ENCODE data around the gene C22orf39. TPM values are rescaled to one million over a fixed set of nuclear protein-coding genes. Genes with fewer than 3 reads are reported as not detected.

Gene C22orf39
- total RNA-seq, 1 donor from 2014 or later, result 36.4 TPM

DNA sequence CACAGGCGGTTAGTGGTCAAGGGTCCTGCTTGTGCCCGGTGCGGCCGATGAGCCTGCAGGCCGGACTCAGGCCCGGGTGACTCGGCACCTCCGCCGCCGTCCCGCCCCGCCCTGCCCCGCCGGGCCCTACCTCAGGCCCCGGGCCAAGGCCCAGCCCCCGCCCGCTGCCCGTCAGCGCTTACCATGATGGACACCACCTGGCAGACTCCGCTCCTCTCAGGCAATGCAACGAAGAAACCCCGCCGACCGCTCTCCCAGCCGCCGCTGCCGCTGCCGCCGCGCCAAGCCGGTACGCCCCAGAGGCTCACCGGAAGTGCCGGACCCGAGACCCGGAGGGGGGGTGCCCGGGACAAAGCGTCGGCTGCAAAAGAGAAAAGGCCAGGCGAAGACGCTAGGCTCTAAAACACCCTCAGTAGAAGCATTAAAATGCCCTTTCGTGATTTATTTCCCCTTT lies 31.4 kb upstream of the C22orf39 start, which contains the start of gene UFD1:
UFD1 (minus strand) TSS at position 293 of the 454 bp plus-strand sequence; CDS start at position 185, 108 bp downstream.
- peaks cover 28% of the 10 kb centered on the region for H3K4me1 ChIP-seq
- H3K4me3 ChIP-seq, result peak within 1 kb of the TSS; percentile 98
- ATAC-seq, result peak; percentile 85 to 89
- peak; percentile 88 for DNase-seq
- peaks cover 17% of the 10 kb centered on the region for H3K36me3 ChIP-seq
- H3K9me3 ChIP-seq, result no peaks in the 10 kb centered on the region
- intact Hi-C loops (cut with DNase I), result no loop called here
- peak within 1 kb of the TSS; percentile 99 for H3K27ac ChIP-seq
- TF ChIP-seq, protein P1, sequence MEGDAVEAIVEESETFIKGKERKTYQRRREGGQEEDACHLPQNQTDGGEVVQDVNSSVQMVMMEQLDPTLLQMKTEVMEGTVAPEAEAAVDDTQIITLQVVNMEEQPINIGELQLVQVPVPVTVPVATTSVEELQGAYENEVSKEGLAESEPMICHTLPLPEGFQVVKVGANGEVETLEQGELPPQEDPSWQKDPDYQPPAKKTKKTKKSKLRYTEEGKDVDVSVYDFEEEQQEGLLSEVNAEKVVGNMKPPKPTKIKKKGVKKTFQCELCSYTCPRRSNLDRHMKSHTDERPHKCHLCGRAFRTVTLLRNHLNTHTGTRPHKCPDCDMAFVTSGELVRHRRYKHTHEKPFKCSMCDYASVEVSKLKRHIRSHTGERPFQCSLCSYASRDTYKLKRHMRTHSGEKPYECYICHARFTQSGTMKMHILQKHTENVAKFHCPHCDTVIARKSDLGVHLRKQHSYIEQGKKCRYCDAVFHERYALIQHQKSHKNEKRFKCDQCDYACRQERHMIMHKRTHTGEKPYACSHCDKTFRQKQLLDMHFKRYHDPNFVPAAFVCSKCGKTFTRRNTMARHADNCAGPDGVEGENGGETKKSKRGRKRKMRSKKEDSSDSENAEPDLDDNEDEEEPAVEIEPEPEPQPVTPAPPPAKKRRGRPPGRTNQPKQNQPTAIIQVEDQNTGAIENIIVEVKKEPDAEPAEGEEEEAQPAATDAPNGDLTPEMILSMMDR (IDR thresholded peaks at IDR 0.05), result no peak
- no peaks in the 10 kb centered on the region for H3K27me3 ChIP-seq (ENCODE audit: low read depth)

DNA sequence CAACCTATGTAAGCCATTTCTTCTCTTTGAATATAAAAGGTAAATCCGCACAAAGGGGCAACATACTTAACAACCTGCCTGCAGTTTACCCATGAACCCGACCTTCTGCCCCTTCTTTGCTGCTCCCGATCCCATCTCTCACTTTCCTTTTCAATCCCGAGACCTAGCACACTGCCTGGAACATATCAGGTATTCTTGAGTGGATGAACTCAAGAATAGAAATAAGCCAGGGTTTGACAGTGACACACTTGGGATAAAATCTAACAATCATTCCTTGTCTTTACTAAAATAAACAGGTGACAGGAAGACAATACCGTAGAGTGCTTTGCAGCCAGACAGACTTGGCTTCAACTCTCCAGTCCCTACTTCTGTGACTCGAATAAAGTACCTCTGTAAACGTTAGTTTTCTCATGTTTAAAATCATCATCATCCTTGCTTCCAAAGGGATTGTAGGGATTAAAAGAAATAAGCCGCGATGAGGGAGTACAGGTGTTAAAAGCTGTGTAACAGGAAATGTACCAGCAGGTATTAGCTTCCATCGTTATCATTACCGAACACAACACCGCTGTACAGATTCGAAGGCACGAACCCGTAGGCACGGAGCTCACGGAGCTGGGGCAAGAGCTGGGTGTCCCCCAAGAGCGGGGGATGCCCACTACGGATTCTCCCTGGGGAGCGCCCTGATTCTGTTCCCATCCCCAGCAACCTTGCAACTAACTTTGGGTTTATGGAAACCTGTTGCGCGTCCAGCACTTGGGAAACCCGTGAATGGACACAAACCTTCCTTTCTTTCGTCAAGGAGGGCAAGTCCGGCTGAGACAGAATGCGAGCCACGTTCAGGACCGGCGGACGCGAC lies 30.8 kb upstream of the C22orf39 start:
- peaks cover 23% of the 10 kb centered on the region for H3K36me3 ChIP-seq
- no peak for DNase-seq
- H3K27me3 ChIP-seq (ENCODE audit: low read depth), result no peaks in the 10 kb centered on the region
- TF ChIP-seq, protein P1 (IDR thresholded peaks at IDR 0.05), result no peak
- H3K4me1 ChIP-seq, result peaks cover 28% of the 10 kb centered on the region
- peak overlapping the region; percentile 98 for H3K4me3 ChIP-seq
- intact Hi-C loops (cut with DNase I), result no loop called here
- H3K9me3 ChIP-seq, result no peaks in the 10 kb centered on the region
- no peak for ATAC-seq
- H3K27ac ChIP-seq, result peak overlapping the region; percentile 99

DNA sequence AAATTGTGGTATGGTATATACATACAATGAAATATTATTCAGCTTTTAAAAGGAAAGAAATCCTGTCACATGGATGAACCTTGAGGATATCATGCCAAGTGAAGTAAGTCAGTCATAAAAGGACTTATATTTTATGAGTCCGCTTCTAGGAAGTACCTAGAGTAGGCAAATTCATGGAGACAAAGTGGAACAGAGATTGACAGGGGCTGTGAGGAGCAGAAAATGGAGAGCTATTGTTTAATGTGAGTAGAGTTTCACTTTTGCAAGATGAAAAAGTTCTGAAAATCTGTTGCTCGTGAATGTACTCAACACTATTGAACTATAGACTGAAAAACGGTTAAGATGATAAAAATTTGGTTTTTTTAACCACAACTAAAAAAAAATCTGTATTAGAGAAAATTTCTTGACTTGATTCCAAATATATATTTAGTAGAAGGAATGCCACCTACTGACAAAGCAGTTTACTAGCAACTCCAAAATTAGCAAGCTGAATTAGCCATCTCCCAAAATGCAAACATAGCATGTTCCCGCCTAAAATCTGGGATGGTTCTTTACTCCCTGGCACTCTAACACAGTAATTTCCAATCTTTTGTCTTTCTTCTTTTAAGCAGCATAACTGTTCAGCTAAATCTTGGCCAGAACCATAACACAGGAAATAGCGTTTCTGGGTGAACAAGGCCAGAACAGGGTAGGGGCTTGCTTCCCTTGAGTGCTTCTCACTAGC lies 30.0 kb upstream of the C22orf39 start:
- ATAC-seq (no peak), DNase-seq (no peak)

DNA sequence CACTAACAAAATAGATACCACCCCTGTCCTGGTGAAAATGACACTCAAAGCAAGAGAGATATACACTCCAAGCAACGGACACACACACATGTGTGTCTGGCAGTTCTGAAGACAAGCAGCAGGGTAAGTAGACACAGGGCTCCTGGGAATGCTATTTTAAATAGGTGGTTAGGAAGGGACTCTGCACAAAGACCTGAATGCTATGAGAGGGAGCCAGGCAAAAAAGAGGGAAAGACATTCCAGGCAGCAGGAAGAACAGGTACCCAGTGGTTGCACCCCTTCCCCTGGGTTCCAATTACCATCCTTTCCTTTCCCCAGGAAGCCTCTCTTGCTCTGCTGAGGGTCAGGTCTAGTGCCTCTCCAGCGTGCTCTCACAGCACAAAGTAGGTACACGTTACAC lies 28.5 kb upstream of the C22orf39 start:
- Histone ChIP-seq H3K9me3 (no peaks in the 10 kb centered on the region), H3K4me1 (peaks cover 28% of the 10 kb centered on the region), H3K36me3 (peaks cover 46% of the 10 kb centered on the region), H3K27ac (no peak overlapping the region), H3K4me3 (no peak overlapping the region), H3K27me3 (ENCODE audit: low read depth) (no peaks in the 10 kb centered on the region)
- no peak for ATAC-seq
- TF ChIP-seq, protein P1 (IDR thresholded peaks at IDR 0.05), result no peak
- intact Hi-C loops (cut with DNase I), result no loop called here
- DNase-seq, result no peak

More for the DNA sequence above, 30.0 kb upstream of the C22orf39 start:
- intact Hi-C loops (cut with DNase I), result no loop called here
- H3K27me3 ChIP-seq (ENCODE audit: low read depth), result no peaks in the 10 kb centered on the region
- H3K9me3 ChIP-seq, result no peaks in the 10 kb centered on the region
- peak overlapping the region; percentile 99 for H3K27ac ChIP-seq
- peak overlapping the region; percentile 98 for H3K4me3 ChIP-seq
- H3K36me3 ChIP-seq, result peaks cover 31% of the 10 kb centered on the region
- peaks cover 28% of the 10 kb centered on the region for H3K4me1 ChIP-seq
- TF ChIP-seq, protein P1 (IDR thresholded peaks at IDR 0.05), result peak; percentile 17

DNA sequence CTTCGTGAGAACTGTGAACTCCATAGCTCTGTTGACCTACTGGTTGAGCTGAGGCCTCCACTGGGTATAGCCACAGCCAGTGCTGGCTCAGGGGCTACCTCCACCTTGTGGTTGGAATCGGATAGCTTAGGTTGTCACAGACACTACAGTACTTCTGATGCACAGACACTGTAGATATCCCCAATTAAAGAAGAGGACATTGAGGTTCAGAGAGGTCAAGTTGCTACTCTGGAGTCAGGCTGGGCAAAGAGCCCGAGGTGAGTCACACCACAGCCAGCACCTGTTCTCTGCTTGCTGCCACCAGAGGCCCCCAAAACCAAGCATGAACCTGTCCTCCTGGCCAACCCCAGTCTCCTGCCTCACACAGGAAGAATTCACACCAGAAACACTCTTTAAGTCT lies 26.1 kb upstream of the C22orf39 start:
- H3K9me3 ChIP-seq, result no peaks in the 10 kb centered on the region
- no peak for ATAC-seq
- H3K4me1 ChIP-seq, result peaks cover 23% of the 10 kb centered on the region
- DNase-seq, result no peak
- no peaks in the 10 kb centered on the region for H3K27me3 ChIP-seq (ENCODE audit: low read depth)
- H3K36me3 ChIP-seq, result peaks cover 70% of the 10 kb centered on the region
- TF ChIP-seq, protein P1 (IDR thresholded peaks at IDR 0.05), result no peak
- no peak overlapping the region for H3K27ac ChIP-seq
- no peak overlapping the region for H3K4me3 ChIP-seq
- intact Hi-C loops (cut with DNase I), result no loop called here

Measured in lower lobe of right lung (tissue), 2 donors.